Stimulated activated CD4-positive, alpha-beta T cell treated with anti-CD3 and anti-CD28 coated beads, Interleukin-12 subunit alpha, Interleukin-12 subunit beta, amount 100 ng/mL, for 48 hours (primary cell): ENCODE results near the gene ACE.

Experiments
- DNase-seq, 3 donors: peaks; one replicate each; pipeline ENCODE4 v3.0.0-alpha.2; 2020; ENCODE audit warnings: low read depth in 2 of 3, low spot score in 1 of 3

Gene ACE

DNA sequence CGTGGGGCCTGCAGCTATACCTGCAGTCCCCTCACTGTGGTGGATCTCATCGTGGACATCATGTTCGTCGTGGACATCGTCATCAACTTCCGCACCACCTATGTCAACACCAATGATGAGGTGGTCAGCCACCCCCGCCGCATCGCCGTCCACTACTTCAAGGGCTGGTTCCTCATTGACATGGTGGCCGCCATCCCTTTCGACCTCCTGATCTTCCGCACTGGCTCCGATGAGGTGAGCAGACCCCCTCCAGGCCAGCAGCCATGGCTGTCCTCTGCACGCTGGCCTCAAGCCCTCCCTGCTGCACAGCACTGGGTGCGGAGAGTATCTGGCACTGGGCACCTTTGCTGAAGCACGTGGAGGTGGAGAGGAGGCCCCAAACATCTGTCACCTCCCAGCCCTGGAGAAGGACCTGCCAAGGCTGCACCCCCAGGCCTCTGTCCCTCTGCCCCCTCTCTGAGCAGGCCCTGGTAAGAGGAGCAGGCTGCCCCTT is 57.3 kb downstream of the ACE start:
- DNase-seq, result no peak

DNA sequence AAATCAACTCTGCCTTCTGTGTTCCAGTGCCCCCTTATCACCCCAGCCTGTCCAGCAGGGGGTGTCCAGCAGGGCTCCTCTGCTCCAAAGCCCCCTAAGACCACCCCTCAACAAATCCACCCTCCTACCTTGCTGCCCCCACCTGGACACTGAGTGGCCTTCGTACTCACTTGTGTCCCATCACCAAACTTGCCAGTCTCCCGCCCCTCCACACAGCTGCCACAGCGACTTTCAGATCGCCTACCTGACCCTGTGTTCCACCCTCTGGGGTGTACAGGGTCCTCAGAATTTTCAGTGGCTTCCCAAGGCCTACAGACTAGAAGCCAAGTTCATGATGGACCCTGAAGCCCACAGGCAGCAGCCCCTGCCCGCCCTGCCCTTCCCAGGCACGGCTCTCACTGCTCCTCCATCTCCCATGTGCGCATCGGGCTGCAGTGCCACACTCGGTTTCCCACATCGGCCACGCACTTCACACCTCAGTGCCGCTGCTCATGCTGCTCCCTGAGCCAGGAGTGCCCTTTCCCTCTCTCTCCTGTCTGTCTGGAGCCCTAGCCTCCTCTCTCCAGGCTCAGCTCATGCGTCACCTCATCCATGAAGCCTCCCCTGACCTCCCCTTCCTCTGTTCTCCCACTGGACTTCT is 58.1 kb downstream of the ACE start:
- no peak for DNase-seq

DNA sequence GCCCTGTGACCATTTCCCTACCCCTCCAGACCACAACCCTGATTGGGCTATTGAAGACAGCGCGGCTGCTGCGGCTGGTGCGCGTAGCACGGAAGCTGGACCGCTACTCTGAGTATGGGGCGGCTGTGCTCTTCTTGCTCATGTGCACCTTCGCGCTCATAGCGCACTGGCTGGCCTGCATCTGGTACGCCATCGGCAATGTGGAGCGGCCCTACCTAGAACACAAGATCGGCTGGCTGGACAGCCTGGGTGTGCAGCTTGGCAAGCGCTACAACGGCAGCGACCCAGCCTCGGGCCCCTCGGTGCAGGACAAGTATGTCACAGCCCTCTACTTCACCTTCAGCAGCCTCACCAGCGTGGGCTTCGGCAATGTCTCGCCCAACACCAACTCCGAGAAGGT is 58.8 kb downstream of the ACE start:
- no peak for DNase-seq

DNA sequence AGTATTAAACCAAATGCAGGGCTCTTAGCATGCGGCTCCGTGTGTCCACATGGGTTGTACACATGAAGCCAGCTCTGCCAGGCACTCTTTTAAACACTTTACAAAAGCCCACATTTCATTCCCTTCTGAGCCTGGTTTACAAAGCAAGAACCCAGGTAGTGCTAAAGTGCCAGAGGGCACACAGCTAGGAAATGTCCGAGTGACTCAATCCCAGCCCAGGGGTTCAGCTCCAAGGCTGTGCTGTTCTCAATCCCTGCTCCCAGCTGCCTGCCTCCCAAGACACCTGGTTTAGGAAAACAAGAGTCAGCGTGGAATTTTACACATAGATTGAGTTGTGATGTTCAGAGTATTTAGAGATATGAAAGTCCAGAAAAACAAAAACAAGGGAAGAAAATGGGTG is 60.1 kb downstream of the ACE start:
- DNase-seq, result no peak

DNA sequence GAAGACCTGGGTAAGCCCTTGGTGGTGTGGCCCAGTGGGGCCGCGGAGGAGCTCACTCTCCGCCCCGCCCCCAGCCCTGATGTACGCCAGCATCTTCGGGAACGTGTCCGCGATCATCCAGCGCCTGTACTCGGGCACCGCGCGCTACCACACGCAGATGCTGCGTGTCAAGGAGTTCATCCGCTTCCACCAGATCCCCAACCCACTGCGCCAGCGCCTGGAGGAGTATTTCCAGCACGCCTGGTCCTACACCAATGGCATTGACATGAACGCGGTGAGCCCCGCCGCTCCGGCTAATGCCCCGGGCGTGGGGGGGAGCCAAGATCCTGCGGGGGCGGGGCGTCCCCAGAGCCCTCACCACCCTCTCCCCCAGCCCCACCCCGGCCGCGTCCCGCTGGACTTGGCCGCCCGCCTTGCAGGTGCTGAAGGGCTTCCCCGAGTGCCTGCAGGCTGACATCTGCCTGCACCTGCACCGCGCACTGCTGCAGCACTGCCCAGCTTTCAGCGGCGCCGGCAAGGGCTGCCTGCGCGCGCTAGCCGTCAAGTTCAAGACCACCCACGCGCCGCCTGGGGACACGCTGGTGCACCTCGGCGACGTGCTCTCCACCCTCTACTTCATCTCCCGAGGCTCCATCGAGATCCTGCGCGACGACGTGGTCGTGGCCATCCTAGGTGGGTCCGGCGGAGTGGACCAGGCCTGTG is 61.3 kb downstream of the ACE start:
- no peak for DNase-seq

- DNase-seq, result no peak
Measured at GRCh38 chr17:63538693-63539595, 62.1 kb downstream of the ACE start.

DNA sequence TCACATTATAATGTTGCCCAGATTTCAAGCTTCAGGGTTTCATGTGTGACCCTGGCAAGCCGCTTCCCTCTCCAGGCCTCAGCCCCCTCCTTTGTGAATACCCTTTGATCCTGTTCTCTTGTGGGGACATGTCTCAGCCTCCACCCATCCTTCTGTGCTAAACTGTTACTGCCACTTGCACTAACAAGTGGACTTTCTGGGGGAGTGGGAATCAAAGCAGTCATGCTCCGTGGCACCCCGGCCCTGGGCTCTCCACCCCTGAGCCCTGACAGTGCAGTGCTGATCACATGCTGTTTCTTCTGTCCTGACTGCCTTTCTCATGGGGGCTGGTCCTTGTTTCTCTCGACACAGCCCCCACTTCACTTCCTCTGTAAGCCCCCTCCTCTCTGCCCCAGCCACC is 63.7 kb downstream of the ACE start:
- DNase-seq, result no peak

- DNase-seq, result no peak
Measured at GRCh38 chr17:63542218-63542545, 65.3 kb downstream of the ACE start.

DNA sequence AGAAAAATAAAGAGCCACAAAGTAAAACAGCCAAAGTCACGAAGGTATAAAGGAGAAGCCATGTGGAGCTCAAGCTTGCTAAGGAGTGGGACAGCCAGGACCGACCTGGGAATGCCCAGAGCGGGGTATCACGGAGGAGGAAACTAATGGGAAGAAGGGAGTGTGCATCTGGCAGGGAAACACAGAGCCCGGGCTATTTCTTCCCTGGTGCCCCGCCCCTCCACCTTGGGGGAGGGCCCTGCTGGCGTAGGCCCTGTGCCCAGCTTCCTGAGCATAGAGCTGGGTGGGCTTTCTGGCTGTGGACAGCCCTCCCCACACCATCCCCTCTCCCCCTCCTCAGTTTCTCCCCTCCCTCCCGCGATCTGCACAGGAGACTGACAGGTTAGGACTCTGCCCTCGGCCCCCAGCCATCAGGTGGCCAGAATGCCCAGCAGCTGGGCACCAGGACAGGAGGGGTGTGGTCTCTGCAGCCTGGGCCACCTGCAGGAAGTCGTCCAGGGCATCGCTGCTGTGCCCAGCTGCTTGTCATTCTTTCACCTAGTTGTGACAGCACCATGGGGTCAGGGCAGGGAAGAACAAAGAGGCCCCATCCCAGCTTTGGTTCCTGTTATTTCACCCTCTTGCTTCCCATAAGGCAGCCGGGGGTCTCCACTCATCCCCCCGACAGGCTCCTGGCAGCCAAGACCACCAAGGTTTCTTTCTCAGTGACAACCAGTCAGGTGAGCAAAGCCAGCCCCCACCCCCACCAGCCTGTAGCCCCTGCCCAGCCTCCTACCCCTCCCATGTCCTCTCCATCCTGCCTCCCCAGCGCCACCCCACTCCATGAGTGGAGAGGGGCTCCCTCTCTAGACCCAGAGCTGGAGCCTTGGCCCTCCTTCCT is 66.3 kb downstream of the ACE start:
- no peak for DNase-seq

DNA sequence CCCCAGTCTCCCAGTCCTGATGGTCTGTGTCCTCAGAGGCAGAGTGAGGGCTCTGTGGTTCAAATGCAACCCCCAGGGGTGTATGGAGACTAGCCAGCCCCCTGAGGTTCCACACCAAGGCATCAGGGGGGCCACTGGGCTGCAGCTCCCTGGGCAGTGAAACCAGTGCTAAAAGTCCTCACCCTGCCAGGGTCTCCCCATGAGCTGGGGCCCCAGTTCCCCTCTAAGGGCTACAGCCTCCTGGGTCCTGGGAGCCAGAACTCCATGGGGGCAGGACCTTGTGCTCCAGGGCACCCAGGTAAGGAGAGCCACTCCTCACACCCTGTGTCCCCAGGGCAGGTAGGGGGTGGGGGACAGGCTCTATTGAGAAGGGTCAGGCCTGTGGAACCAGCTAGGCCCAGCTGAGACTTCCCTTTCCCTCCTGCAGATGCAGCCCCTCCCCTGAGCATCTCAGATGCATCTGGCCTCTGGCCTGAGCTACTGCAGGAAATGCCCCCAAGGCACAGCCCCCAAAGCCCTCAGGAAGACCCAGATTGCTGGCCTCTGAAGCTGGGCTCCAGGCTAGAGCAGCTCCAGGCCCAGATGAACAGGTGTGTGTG is 67.1 kb downstream of the ACE start:
- no peak for DNase-seq

DNA sequence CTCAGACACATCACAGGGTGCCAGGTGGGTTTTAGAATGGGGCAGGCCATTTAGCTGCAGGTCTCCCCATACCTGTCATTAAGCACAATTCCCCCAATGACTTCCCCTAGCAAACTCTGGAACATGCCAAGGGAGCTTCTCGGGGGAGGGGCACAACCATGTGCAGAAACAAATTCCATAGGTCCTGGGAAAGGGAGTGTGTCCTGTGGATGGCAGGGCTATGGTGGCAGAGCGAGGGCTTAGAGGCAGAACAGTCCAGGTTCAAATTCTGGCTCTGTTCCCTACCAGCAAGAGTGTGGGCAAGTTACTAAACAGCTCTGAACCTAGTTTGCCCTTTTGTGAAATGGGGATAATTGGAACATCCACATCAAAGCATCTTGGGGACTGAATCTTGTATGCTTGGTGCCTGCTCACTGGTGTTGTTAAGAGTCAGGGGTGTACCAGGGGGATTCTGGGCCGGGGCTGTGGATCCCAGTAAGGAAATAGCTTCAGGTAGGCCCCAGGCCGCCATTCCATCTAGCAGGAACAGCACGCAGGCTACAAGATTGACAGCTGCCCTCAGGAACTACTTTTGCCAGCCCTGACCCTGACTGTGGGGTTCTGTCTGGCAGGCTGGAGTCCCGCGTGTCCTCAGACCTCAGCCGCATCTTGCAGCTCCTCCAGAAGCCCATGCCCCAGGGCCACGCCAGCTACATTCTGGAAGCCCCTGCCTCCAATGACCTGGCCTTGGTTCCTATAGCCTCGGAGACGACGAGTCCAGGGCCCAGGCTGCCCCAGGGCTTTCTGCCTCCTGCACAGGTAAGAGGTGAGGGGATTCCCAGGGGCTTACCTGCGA is 67.8 kb downstream of the ACE start:
- no peak for DNase-seq

DNA sequence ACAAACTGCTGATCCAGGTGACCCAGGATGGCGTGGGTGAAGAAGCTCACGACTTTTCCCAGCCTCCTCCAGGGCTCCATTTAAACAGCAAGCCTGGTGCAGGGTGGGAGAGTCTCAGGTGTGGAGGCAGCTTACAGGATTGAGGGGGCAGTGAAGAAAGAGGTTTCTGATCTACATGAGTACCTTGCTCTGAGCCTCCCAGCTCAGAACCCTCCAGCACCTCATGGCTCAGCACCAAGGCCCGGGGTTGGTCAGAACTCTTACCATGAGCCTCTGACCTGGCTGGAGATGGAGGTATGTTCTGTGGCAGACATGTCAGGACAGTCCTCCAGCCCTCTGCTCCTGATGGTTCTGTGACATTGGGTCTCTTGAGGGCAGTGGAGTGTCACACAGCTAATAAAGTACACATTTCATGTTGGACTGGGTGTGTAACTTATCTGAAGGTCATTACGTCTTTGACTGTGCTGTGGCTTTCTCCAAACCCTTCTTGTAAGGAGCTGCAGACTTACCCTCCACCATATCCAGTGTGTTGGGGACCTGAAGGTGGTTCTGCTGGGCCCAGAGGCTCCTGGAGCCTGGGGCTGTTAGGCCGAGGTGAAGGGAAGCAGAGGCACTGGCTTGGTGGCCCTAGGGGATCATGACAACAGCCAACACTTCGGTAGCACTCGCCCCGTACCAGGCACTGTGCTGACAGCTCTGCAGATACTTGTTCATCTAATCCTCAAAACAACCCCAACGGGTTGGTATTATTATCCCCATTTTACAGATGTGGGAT is 69.6 kb downstream of the ACE start:
- DNase-seq, result no peak

DNA sequence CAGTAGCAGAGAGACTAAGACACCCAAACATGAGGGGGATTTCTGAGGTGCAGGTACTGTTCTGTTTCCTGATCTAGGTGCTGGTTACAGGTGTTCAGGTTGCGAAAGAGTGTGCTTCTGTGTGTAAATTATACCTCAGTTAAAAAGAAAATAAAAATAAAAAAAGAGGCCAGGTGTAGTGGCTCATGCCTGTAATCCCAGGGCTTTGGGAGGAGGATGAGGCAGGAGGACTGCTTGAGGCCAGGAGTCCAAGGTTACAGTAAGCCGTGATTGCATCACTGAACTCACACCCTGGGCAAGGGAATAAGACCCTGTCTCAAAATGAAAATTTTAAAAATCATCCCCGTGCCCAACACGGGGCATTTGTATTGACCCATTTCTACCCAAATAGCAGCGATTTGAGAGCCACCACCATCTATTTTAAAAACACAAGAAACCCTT is 70.2 kb downstream of the ACE start:
- DNase-seq, result no peak
